Colonic mucosa (tissue), 4 donors: Measurements from ENCODE around the gene PDXP. TPM values are rescaled to one million over a fixed set of nuclear protein-coding genes. Genes with fewer than 3 reads are reported as not detected.

ENCODE experiments used
- DNase-seq: peaks from one replicate; pipeline ENCODE4 v3.0.0-alpha.2; 2020
- H3K27ac ChIP-seq: fragments of 200-600 bp; one replicate; pipeline ENCODE4 v1.8.0; 2021
- H3K27me3 ChIP-seq: fragments of 200-600 bp; one replicate; pipeline ENCODE4 v1.8.0; 2021
- H3K36me3 ChIP-seq: fragments of 200-600 bp; one replicate; pipeline ENCODE4 v1.8.0; 2021
- H3K4me1 ChIP-seq: fragments of 200-600 bp; one replicate; pipeline ENCODE4 v1.8.0; 2021; ENCODE audit warnings: mild to moderate bottlenecking
- H3K4me3 ChIP-seq: fragments of 200-600 bp; one replicate; pipeline ENCODE4 v1.8.0; 2021
- H3K9ac ChIP-seq, 2 donors: one replicate each; pipeline ENCODE4 v1.7.0; 2013; ENCODE audit warnings: control low read depth in 2 of 2, low read depth in 2 of 2, low read length in 2 of 2
- H3K9me3 ChIP-seq: fragments of 200-600 bp; one replicate; pipeline ENCODE4 v1.8.0; 2021
- intact Hi-C: fragments of 100-400 bp; cut with DNase I; formaldehyde crosslinking; loops from one replicate; pipeline ENCODE4 v1.14.1; 2022
- total RNA-seq, 2 donors: library from RNA; stranded (reverse); fragmentation: NEBNext Ultra II Directional in 1 of 2; extraction: Animal tissue kit (Norgen Biotek cat#: 25700) in 1 of 2; gene quantifications; one replicate each; pipeline ENCODE4 v1.2.1, GENCODE V29; 2021
- TF ChIP-seq, protein P1 (sequence below): fragments of 200-600 bp; IDR thresholded peaks from one replicate; pipeline ENCODE4 v1.8.0; 2022; ENCODE audit warnings: antibody characterized with exemption, mild to moderate bottlenecking
- donor health status: healthy.
- donor health status: DM: no; HTN: no; CAD: no.
- donor health status: DM: no; HTN: no; CAD: no.

PDXP gene
- total RNA-seq, 2 donors from 2014 or later: 24.5 to 34.0 TPM

DNA sequence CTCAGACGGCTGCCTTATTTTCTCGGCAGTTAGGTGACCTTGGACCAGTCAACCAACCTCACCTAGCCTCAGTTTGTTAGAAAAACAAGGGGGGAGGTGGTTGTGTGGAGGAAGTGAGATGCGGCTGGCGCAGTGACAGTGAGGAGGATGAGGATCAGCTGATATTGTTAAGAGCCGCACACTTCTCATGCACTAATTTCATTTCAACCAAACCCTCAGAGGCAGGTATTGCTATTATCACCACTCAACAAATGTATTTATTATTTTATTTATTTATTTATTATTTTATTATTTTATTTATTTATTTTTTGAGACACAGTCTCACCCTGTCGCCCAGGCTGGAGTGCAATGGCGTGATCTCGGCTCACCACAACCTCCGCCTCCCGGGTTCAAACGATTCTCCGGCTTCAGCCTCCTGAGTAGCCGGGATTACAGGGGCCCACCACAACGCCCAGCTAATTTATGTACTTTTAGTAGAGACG is 19.0 kb downstream of the PDXP start:
- peaks cover 36% of the 10 kb centered on the region for H3K4me1 ChIP-seq

DNA sequence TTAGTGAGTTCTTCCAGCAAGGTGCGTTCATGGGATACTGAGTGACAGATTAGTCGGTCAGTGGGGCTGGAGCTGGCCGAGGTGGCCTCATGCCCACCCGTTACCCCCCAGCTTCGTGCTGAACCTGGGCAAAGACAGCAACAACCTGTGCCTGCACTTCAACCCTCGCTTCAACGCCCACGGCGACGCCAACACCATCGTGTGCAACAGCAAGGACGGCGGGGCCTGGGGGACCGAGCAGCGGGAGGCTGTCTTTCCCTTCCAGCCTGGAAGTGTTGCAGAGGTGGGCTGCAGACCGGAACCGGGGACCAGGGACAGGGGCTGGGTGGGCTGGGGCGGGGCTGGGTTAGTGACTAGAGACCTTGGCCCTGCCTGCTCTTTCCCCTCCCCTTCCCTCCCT is 19.8 kb downstream of the PDXP start:
- Histone ChIP-seq H3K4me1 (peaks cover 29% of the 10 kb centered on the region), H3K27me3 (no peaks in the 10 kb centered on the region), H3K9ac (no peak overlapping the region), H3K9me3 (no peaks in the 10 kb centered on the region), H3K27ac (no peak overlapping the region), H3K4me3 (no peak overlapping the region), H3K36me3 (no peaks in the 10 kb centered on the region)
- TF ChIP-seq, protein P1, sequence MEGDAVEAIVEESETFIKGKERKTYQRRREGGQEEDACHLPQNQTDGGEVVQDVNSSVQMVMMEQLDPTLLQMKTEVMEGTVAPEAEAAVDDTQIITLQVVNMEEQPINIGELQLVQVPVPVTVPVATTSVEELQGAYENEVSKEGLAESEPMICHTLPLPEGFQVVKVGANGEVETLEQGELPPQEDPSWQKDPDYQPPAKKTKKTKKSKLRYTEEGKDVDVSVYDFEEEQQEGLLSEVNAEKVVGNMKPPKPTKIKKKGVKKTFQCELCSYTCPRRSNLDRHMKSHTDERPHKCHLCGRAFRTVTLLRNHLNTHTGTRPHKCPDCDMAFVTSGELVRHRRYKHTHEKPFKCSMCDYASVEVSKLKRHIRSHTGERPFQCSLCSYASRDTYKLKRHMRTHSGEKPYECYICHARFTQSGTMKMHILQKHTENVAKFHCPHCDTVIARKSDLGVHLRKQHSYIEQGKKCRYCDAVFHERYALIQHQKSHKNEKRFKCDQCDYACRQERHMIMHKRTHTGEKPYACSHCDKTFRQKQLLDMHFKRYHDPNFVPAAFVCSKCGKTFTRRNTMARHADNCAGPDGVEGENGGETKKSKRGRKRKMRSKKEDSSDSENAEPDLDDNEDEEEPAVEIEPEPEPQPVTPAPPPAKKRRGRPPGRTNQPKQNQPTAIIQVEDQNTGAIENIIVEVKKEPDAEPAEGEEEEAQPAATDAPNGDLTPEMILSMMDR: no peak
- no peak for DNase-seq
- intact Hi-C loops: no loop called here

More for the DNA sequence above, 19.0 kb downstream of the PDXP start:
- Histone ChIP-seq H3K9ac (peak overlapping the region; percentile 60 to 91), H3K9me3 (no peaks in the 10 kb centered on the region), H3K27me3 (no peaks in the 10 kb centered on the region), H3K36me3 (no peaks in the 10 kb centered on the region), H3K4me3 (peak overlapping the region; percentile 41), H3K27ac (peak overlapping the region; percentile 96)
- TF ChIP-seq, protein P1: no peak
- DNase-seq: no peak
- intact Hi-C loops: no loop called here

DNA sequence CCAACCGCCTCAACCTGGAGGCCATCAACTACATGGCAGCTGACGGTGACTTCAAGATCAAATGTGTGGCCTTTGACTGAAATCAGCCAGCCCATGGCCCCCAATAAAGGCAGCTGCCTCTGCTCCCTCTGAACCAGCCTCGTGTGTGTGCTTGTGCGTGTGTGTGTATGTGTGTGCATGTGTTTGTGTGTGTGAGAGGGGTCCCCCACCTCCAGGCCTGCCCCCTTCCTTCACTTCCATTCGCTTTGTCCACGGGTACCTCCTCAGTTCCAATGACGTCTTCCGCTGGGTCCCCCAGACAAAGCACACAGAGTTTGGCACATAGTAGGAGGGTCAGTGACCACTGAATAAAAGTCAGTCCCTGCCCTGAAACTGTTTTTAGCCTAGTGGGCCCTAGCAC is 21.1 kb downstream of the PDXP start:
- H3K27ac ChIP-seq: no peak overlapping the region
- H3K9me3 ChIP-seq: no peaks in the 10 kb centered on the region
- no peaks in the 10 kb centered on the region for H3K36me3 ChIP-seq
- no peak for DNase-seq
- H3K4me1 ChIP-seq: peaks cover 19% of the 10 kb centered on the region
- no peaks in the 10 kb centered on the region for H3K27me3 ChIP-seq
- TF ChIP-seq, protein P1: no peak
- no peak overlapping the region for H3K9ac ChIP-seq
- intact Hi-C loops: loop anchor here (2.0 to 10.0 kb wide), 3 partner anchors 37 to 115 kb away; no protein-coding TSS in a partner anchor
- H3K4me3 ChIP-seq: no peak overlapping the region

DNA sequence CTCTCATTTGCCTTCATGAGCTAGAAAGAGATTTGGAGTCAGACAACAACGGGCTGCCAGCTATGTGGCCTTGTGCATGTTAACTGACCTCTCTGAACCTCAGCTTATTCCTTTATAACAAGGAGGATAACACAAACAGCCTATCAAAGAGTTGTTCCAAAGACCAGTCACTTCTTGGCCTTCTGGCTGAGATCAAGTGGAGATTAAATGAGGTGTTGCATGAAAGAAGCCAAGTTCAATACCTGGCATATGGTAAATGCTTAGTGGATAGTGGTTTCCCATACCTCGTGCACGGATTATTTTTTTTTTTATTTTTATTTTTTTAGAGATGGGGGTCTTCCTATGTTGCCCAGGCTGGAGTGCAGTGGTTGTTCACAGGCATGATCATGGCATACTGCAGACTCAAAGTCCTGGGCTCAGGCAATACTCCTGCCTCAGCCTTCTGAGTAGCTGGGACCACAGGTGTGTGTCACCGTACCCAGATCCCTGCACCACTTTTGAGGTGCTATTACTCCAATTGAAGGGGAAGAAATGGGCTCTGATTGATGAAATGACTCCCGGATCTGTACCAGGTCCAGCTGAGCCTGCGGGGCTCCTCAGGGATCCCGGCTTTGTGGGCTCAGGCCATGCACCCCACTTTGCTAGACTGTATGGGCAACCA is 21.8 kb downstream of the PDXP start:
- H3K27me3 ChIP-seq: no peaks in the 10 kb centered on the region
- no peaks in the 10 kb centered on the region for H3K36me3 ChIP-seq
- no peak overlapping the region for H3K9ac ChIP-seq
- DNase-seq: no peak
- intact Hi-C loops: loop anchor here (2.0 to 10.0 kb wide), 3 partner anchors 38 to 114 kb away; no protein-coding TSS in a partner anchor
- H3K27ac ChIP-seq: no peak overlapping the region
- TF ChIP-seq, protein P1: no peak
- H3K4me3 ChIP-seq: no peak overlapping the region
- H3K9me3 ChIP-seq: no peaks in the 10 kb centered on the region
- peaks cover 15% of the 10 kb centered on the region for H3K4me1 ChIP-seq

DNA sequence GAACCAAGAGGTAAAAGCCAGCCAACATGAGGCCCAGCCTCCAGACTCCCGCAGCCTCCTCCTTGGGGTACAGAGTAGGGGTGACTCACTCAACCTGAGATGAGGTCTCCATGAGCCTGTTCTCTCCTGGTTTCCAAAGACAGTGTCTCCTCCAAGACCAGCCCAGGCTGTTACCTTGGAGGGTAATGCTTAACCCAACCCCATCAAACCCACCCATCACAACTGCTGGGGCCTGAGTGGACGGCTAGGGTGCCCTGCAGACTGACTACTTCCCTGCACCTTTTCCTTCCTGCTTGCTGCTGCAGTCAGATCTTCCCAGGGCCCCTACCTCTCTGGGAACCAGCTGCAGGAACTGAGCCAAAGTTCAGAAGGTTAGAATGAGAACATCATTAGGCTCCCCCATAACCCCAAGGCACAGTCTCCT is 22.5 kb downstream of the PDXP start:
- TF ChIP-seq, protein P1: no peak
- no peaks in the 10 kb centered on the region for H3K36me3 ChIP-seq
- H3K9me3 ChIP-seq: no peaks in the 10 kb centered on the region
- no peak overlapping the region for H3K9ac ChIP-seq
- H3K27ac ChIP-seq: no peak overlapping the region
- intact Hi-C loops: loop anchor here (2.0 to 10.0 kb wide), 3 partner anchors 39 to 114 kb away; no protein-coding TSS in a partner anchor
- H3K4me1 ChIP-seq: peaks cover 19% of the 10 kb centered on the region
- no peak overlapping the region for H3K4me3 ChIP-seq
- no peak for DNase-seq
- no peaks in the 10 kb centered on the region for H3K27me3 ChIP-seq
